ENCODE measurements around the gene OASL. TPM values are rescaled to one million over a fixed set of nuclear protein-coding genes. Genes with fewer than 3 reads are reported as not detected.

OASL gene, protein sequence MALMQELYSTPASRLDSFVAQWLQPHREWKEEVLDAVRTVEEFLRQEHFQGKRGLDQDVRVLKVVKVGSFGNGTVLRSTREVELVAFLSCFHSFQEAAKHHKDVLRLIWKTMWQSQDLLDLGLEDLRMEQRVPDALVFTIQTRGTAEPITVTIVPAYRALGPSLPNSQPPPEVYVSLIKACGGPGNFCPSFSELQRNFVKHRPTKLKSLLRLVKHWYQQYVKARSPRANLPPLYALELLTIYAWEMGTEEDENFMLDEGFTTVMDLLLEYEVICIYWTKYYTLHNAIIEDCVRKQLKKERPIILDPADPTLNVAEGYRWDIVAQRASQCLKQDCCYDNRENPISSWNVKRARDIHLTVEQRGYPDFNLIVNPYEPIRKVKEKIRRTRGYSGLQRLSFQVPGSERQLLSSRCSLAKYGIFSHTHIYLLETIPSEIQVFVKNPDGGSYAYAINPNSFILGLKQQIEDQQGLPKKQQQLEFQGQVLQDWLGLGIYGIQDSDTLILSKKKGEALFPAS
- not detected for polyA plus RNA-seq (2012; ENCODE audit: insufficient read length, low read depth)

DNA sequence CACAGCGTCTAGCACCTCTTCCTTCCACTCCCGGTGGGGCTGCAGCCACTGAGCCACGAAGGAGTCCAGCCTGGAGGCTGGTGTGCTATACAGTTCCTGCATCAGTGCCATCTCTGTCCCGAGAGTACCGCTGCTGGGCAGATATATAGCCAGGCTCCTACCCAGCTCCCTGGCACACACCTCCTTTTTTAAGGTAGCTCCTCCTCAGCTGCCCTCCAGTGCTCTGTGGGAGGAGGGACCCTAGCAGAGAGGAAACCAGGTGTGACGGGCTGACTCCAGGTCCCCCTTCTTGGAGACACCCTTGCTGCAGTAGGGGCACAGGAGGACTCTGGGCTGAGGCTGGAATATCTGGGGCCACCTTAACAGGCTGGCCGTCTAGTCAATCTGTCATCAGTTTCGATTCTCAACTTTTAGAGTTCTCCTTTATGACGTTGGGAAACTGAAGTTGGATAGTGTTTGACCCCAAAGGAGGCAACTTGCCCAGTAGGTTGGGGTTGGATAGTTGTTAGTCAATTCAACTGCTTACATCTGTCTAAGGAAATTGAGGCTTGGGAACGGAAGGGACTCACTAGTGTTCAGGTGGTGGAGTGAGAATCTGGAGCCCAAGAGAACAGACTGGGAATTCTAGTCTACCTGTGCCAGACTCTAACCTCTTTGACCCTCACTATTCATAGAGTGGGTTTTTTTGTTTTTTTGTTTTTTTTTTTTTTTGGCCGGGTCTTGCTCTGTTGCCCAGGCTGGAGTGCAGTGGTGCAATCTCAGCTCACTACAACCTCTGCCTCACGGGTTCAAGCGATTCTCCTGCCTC, at the start of gene OASL:
OASL (minus strand) TSS at position 386 of the 808 bp plus-strand sequence; CDS start at position 111, 275 bp downstream.
- no peak for TF ChIP-seq POLR2AphosphoS5 (IDR thresholded peaks at IDR 0.05; ENCODE audit: low read depth, low read length)

DNA sequence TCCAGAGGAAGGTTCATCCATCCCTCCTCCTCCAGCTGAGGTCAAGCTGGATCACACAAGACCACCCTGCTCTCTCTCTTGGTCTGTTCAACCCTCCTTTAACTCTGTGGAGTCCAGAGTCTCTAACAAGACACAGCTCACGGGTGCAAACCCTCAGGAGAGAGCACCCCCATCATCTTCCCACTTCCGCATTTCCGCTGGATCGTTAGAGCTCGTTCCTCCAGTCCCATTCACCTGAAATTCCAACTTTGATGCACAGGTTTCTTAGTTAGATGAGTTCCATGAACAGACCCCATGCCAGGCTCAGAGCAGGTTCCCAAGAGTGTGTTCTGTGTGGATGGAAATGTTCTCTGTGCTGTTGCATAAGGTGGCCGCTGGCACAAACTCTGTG, 49.1 kb upstream of the OASL start:
- no peak for TF ChIP-seq TAF1 (IDR thresholded peaks at IDR 0.05; ENCODE audit: borderline replicate concordance, insufficient read depth, low read length)
- no peak for TF ChIP-seq FOXP2 (optimal IDR thresholded peaks at IDR 0.05; ENCODE audit: borderline replicate concordance, extremely low read depth, extremely low read length, insufficient read depth)
- no peak for TF ChIP-seq SIN3A (IDR thresholded peaks at IDR 0.05; ENCODE audit: borderline replicate concordance, insufficient read depth, low read length)
- TF ChIP-seq, protein P1, sequence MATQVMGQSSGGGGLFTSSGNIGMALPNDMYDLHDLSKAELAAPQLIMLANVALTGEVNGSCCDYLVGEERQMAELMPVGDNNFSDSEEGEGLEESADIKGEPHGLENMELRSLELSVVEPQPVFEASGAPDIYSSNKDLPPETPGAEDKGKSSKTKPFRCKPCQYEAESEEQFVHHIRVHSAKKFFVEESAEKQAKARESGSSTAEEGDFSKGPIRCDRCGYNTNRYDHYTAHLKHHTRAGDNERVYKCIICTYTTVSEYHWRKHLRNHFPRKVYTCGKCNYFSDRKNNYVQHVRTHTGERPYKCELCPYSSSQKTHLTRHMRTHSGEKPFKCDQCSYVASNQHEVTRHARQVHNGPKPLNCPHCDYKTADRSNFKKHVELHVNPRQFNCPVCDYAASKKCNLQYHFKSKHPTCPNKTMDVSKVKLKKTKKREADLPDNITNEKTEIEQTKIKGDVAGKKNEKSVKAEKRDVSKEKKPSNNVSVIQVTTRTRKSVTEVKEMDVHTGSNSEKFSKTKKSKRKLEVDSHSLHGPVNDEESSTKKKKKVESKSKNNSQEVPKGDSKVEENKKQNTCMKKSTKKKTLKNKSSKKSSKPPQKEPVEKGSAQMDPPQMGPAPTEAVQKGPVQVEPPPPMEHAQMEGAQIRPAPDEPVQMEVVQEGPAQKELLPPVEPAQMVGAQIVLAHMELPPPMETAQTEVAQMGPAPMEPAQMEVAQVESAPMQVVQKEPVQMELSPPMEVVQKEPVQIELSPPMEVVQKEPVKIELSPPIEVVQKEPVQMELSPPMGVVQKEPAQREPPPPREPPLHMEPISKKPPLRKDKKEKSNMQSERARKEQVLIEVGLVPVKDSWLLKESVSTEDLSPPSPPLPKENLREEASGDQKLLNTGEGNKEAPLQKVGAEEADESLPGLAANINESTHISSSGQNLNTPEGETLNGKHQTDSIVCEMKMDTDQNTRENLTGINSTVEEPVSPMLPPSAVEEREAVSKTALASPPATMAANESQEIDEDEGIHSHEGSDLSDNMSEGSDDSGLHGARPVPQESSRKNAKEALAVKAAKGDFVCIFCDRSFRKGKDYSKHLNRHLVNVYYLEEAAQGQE (IDR thresholded peaks at IDR 0.05; ENCODE audit: insufficient read depth in 1 of 2, low read depth in 2 of 2, low read length in 2 of 2), result no peak
- TF ChIP-seq POLR2AphosphoS5 (IDR thresholded peaks at IDR 0.05; ENCODE audit: low read depth, low read length), result no peak

GRCh38 chr12:121087467-121088194, 48.6 kb upstream of the OASL start:
- TF ChIP-seq POLR2AphosphoS5 (IDR thresholded peaks at IDR 0.05; ENCODE audit: low read depth, low read length) (no peak), TAF1 (IDR thresholded peaks at IDR 0.05; ENCODE audit: borderline replicate concordance, insufficient read depth, low read length) (no peak), FOXP2 (optimal IDR thresholded peaks at IDR 0.05; ENCODE audit: borderline replicate concordance, extremely low read depth, extremely low read length, insufficient read depth) (no peak), SIN3A (IDR thresholded peaks at IDR 0.05; ENCODE audit: borderline replicate concordance, insufficient read depth, low read length) (no peak)
- TF ChIP-seq, protein P1 (IDR thresholded peaks at IDR 0.05; ENCODE audit: insufficient read depth in 1 of 2, low read depth in 2 of 2, low read length in 2 of 2), result no peak

GRCh38 chr12:121086781-121087295, 47.8 kb upstream of the OASL start:
- TF ChIP-seq SIN3A (IDR thresholded peaks at IDR 0.05; ENCODE audit: borderline replicate concordance, insufficient read depth, low read length) (no peak), POLR2AphosphoS5 (IDR thresholded peaks at IDR 0.05; ENCODE audit: low read depth, low read length) (no peak), TAF1 (IDR thresholded peaks at IDR 0.05; ENCODE audit: borderline replicate concordance, insufficient read depth, low read length) (no peak), FOXP2 (optimal IDR thresholded peaks at IDR 0.05; ENCODE audit: borderline replicate concordance, extremely low read depth, extremely low read length, insufficient read depth) (no peak)
- TF ChIP-seq, protein P1 (IDR thresholded peaks at IDR 0.05; ENCODE audit: insufficient read depth in 1 of 2, low read depth in 2 of 2, low read length in 2 of 2), result no peak

All from PFSK-1 (cell line).